NCI-H128 (cell line): ENCODE results near the gene RBMY1D.
"Not testable (repeated sequence)": the region's sequence is repeated elsewhere in the genome, so short reads cannot be mapped to it uniquely, and the experiment has no call there.

Experiments
- DNase-seq: peaks from one replicate; lab custom pipeline; 2025; ENCODE audit not compliant: unreplicated experiment; lab: John Stamatoyannopoulos, UW

The RBMY1D gene

DNA sequence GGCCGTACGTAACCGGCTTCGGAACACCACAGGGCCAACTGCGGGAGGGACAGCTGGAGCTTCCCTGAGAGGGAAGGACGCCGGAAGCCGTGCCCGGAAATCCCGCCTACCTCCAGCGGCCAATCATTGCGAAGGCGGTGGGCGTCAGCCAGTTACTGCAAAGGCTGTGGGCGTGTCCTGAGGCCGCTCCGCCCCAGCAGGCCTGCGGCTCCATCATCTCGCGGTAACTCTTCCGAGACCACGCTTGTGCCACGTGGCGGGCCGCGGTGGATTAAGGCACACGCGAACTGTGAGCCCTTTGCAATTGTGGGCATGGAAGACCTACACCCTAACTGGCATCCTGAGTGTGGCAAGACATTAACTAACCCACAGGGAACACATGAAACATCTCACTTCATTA lies at the start of gene RBMY1D:
Gene RBMY1D (minus strand): TSS at position 101 of the 400 bp plus-strand sequence. CDS start 2,013 bp downstream, outside the sequence.
- not testable (repeated sequence) for DNase-seq

- not testable (repeated sequence) for DNase-seq
Observed at GRCh38 chrY:21917932-21918331, 23.6 kb upstream of the RBMY1D start, which contains the start of gene RBMY1E. Gene RBMY1E (minus strand): TSS chrY:21918032. CDS start chrY:21916054, 1,978 bp downstream.

- not testable (repeated sequence) for DNase-seq
Observed at GRCh38 chrY:21869407-21870076, 24.8 kb downstream of the RBMY1D start.

GRCh38 chrY:21845481-21845880 lies 48.8 kb downstream of the RBMY1D start:
- DNase-seq, result no peak

- no peak for DNase-seq
Observed at GRCh38 chrY:21842090-21842489, 52.2 kb downstream of the RBMY1D start.

DNA sequence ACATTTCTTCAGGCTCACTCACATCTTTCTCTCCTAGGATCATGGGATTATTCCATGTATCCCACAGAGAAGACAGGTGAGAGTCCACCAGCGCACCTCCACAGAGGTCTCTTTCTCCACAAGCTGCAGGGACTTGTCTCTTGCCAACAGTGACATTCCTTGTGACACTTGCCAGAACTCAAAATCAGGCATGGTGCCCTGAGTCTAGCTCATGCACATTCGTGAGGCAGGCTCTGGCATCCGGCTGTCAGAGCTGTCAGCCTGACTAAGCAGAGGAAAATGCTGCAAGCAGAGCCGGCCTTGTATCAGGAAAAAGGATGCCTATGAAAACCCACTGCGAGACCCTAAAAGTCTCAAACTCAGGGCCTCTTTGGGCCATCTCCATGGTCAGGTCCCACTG lies 54.8 kb downstream of the RBMY1D start:
- DNase-seq, result no peak

GRCh38 chrY:21836343-21836742 lies 58.0 kb downstream of the RBMY1D start:
- DNase-seq, result no peak

- no peak for DNase-seq
Observed at GRCh38 chrY:21835052-21835451, 59.3 kb downstream of the RBMY1D start.
